HG03520 (cell line): ENCODE results near the gene ELL.

ENCODE experiments used
- ATAC-seq: cut with Tn5 transposase; IDR thresholded peaks from one replicate; pipeline ENCODE4 v1.9.1; 2021; ENCODE audit warnings: mild to moderate bottlenecking, moderate library complexity; ENCODE audit not compliant: unreplicated experiment

ELL gene

GRCh38 chr19:18473003-18473705 is 48.7 kb downstream of the ELL start:
- no peak for ATAC-seq

- no peak for ATAC-seq
Measured at GRCh38 chr19:18470787-18471186, 51.1 kb downstream of the ELL start.

- no peak for ATAC-seq
Measured at GRCh38 chr19:18469069-18469846, 52.6 kb downstream of the ELL start.

GRCh38 chr19:18468517-18468916 is 53.4 kb downstream of the ELL start:
- no peak for ATAC-seq

- no peak for ATAC-seq
Measured at GRCh38 chr19:18467978-18468377, 53.9 kb downstream of the ELL start.

GRCh38 chr19:18466354-18466753 is 55.5 kb downstream of the ELL start:
- no peak for ATAC-seq

- no peak for ATAC-seq
Measured at GRCh38 chr19:18465964-18466339, 55.9 kb downstream of the ELL start.

- ATAC-seq, result no peak
Measured at GRCh38 chr19:18465214-18465963, 56.5 kb downstream of the ELL start.

- ATAC-seq, result no peak
Measured at GRCh38 chr19:18464646-18465045, 57.2 kb downstream of the ELL start.

GRCh38 chr19:18461471-18461870 is 60.4 kb downstream of the ELL start:
- no peak for ATAC-seq

- ATAC-seq, result no peak
Measured at GRCh38 chr19:18460900-18461299, 61.0 kb downstream of the ELL start.

GRCh38 chr19:18457483-18458331 is 64.2 kb downstream of the ELL start:
- no peak for ATAC-seq

- ATAC-seq, result no peak
Measured at GRCh38 chr19:18456974-18457373, 64.9 kb downstream of the ELL start.

GRCh38 chr19:18456279-18456678 is 65.6 kb downstream of the ELL start:
- ATAC-seq, result no peak

- ATAC-seq, result no peak
Measured at GRCh38 chr19:18453269-18454024, 68.4 kb downstream of the ELL start.

- ATAC-seq, result no peak
Measured at GRCh38 chr19:18452386-18452785, 69.5 kb downstream of the ELL start.

GRCh38 chr19:18450931-18451836 is 70.7 kb downstream of the ELL start:
- no peak for ATAC-seq

- no peak for ATAC-seq
Measured at GRCh38 chr19:18450021-18450930, 71.6 kb downstream of the ELL start.
